GM18505 (cell line): ENCODE results near the gene MICOS13.
A peak's percentile ranks its signal among the peaks of the same experiment; 100 is the strongest.

Experiments
- ATAC-seq: cut with Tn5 transposase; IDR thresholded peaks from one replicate; pipeline ENCODE4 v1.9.1; 2021; ENCODE audit not compliant: unreplicated experiment
- POLR2A ChIP-seq: IDR thresholded peaks from 4 replicates; pipeline ENCODE4 v1.6.1; 2011; ENCODE audit warnings: borderline replicate concordance; ENCODE audit not compliant: insufficient read depth, insufficient read length; ENCODE audit errors: extremely low read depth

MICOS13 gene

GRCh38 chr19:5680437-5681368, at the start of gene MICOS13, which contains the start of gene HSD11B1L:
Gene MICOS13 (minus strand): TSS chr19:5680516. CDS start chr19:5680486, 30 bp downstream.
Gene HSD11B1L (plus strand): TSS chr19:5681027. CDS start chr19:5684833, 3,806 bp downstream.
- ATAC-seq: peak; percentile 74
- peak; percentile 84 for TF ChIP-seq POLR2A

- no peak for ATAC-seq
- TF ChIP-seq POLR2A: no peak
Observed at GRCh38 chr19:5727453-5728050, 47.2 kb upstream of the MICOS13 start.

GRCh38 chr19:5719961-5720790, 39.9 kb upstream of the MICOS13 start, which contains the start of the genes CATSPERD and LONP1:
Gene CATSPERD (plus strand): TSS chr19:5720637. CDS start chr19:5720738, 101 bp downstream.
Gene LONP1 (minus strand): TSS chr19:5720146. CDS start chr19:5720132, 14 bp downstream.
- peak; percentile 76 for ATAC-seq
- peak; percentile 92 for TF ChIP-seq POLR2A

GRCh38 chr19:5719274-5719960, 39.1 kb upstream of the MICOS13 start:
- peak; percentile 12 for ATAC-seq
- TF ChIP-seq POLR2A: no peak

GRCh38 chr19:5718579-5719273, 38.4 kb upstream of the MICOS13 start:
- ATAC-seq: no peak
- TF ChIP-seq POLR2A: peak; percentile 67

- no peak for TF ChIP-seq POLR2A
- no peak for ATAC-seq
Observed at GRCh38 chr19:5718037-5718578, 37.8 kb upstream of the MICOS13 start.

GRCh38 chr19:5717215-5717935, 37.1 kb upstream of the MICOS13 start:
- no peak for TF ChIP-seq POLR2A
- ATAC-seq: no peak

- no peak for ATAC-seq
Observed at GRCh38 chr19:5714816-5715215, 34.5 kb upstream of the MICOS13 start.

GRCh38 chr19:5713228-5713627, 32.9 kb upstream of the MICOS13 start:
- TF ChIP-seq POLR2A: no peak
- ATAC-seq: no peak

More at GRCh38 chr19:5714816-5715215, 34.5 kb upstream of the MICOS13 start:
- no peak for TF ChIP-seq POLR2A

GRCh38 chr19:5711713-5712161, 31.4 kb upstream of the MICOS13 start:
- no peak for TF ChIP-seq POLR2A

GRCh38 chr19:5711025-5711424, 30.7 kb upstream of the MICOS13 start:
- ATAC-seq: no peak

More at GRCh38 chr19:5711713-5712161, 31.4 kb upstream of the MICOS13 start:
- ATAC-seq: no peak

More at GRCh38 chr19:5711025-5711424, 30.7 kb upstream of the MICOS13 start:
- no peak for TF ChIP-seq POLR2A
